ENCODE data around the gene CDO1.

GRCh38 chr5:115798252-115798651 is 18.2 kb downstream of the CDO1 start:
- TF ChIP-seq POLR2A (IDR thresholded peaks at IDR 0.05) (no peak), CTCF (IDR thresholded peaks at IDR 0.05) (no peak)

Measured in upper lobe of left lung (tissue), 4 donors.